Eye (tissue), 1 donor: ENCODE measurements around the gene C8A.

Source experiments
- DNase-seq: peaks from one replicate; pipeline ENCODE4 v3.0.0-alpha.2; 2015

C8A gene

GRCh38 chr1:56854521-56855099, at the start of gene C8A:
C8A (plus strand) TSS chr1:56854797; CDS start chr1:56854902, 105 bp downstream.
- no peak for DNase-seq

GRCh38 chr1:56806804-56807203, 47.8 kb upstream of the C8A start:
- DNase-seq = no peak

GRCh38 chr1:56808410-56808809, 46.2 kb upstream of the C8A start:
- DNase-seq = no peak

GRCh38 chr1:56811331-56811730, 43.3 kb upstream of the C8A start:
- DNase-seq = no peak

- no peak for DNase-seq
Observed at GRCh38 chr1:56814205-56814604, 40.4 kb upstream of the C8A start.

GRCh38 chr1:56816264-56816663, 38.3 kb upstream of the C8A start:
- no peak for DNase-seq

GRCh38 chr1:56816909-56817308, 37.7 kb upstream of the C8A start:
- DNase-seq = no peak

GRCh38 chr1:56817716-56818463, 36.7 kb upstream of the C8A start:
- no peak for DNase-seq

- no peak for DNase-seq
Observed at GRCh38 chr1:56819387-56819899, 35.2 kb upstream of the C8A start, which contains the start of gene FYB2. FYB2 (minus strand) TSS chr1:56819404; CDS start chr1:56819290, 114 bp downstream.

GRCh38 chr1:56820755-56821461, 33.7 kb upstream of the C8A start:
- DNase-seq = peak; percentile 88

GRCh38 chr1:56821462-56821797, 33.2 kb upstream of the C8A start:
- DNase-seq = no peak

GRCh38 chr1:56824271-56824670, 30.3 kb upstream of the C8A start:
- no peak for DNase-seq

- DNase-seq = peak; percentile 21
Observed at GRCh38 chr1:56824938-56825337, 29.7 kb upstream of the C8A start.

- no peak for DNase-seq
Observed at GRCh38 chr1:56825436-56825835, 29.2 kb upstream of the C8A start.

- no peak for DNase-seq
Observed at GRCh38 chr1:56827711-56828110, 26.9 kb upstream of the C8A start.

GRCh38 chr1:56830052-56830451, 24.5 kb upstream of the C8A start:
- no peak for DNase-seq

- peak; percentile 94 for DNase-seq
Observed at GRCh38 chr1:56831871-56832693, 22.5 kb upstream of the C8A start.

GRCh38 chr1:56833088-56833487, 21.5 kb upstream of the C8A start:
- DNase-seq = no peak

GRCh38 chr1:56834137-56834900, 20.3 kb upstream of the C8A start:
- no peak for DNase-seq

- DNase-seq = no peak
Observed at GRCh38 chr1:56835657-56836056, 18.9 kb upstream of the C8A start.

GRCh38 chr1:56836359-56836758, 18.2 kb upstream of the C8A start:
- no peak for DNase-seq
